ENCODE results near the gene ZNF584.

The ZNF584 gene

DNA sequence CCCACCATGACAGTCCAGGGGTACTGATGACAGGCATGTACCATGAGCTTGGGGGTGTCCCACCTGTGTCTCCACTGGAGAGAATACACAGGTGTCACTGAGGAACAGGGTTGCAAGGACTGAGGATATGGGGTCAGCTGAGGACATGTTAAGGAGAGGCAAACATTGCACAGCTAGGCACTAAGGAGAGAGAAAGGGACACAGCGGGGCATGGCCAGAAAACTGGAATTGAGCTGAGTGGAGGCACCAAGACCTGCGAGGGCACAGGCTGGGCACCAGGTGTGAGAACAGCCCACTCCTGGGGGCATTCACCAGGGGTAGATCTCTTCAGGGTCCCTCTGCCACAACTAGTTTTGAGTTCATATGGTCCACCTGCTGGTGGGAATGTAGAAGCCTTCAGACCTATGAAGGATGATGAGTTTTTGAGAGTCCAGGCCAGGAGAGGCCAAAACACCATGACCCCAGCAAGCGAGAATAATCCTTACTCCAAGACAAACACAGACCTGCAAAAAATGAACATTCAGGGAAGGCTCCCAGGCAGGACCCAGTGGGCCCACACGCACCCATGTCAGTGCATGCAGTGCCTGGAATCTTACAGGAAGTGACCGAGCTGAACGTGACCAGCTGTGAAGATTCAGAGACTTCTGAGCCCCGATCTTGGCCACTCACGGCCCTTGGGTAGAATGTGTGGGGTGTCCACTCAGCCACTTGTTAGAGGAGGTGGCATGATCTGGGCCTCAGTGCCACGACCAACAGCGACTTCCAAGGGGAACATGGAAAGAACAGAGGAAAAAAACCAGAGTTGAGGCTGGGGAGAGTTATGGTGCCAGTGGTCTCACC lies 1.4 kb upstream of the ZNF584 start:
- Histone ChIP-seq H3K4me1 (ENCODE audit: insufficient read depth, poor library complexity, severe bottlenecking) (peaks cover 4% of the 10 kb centered on the region), H3K27me3 (ENCODE audit: insufficient read depth, poor library complexity, severe bottlenecking) (no peaks in the 10 kb centered on the region), H3K9me3 (ENCODE audit: severe bottlenecking) (no peaks in the 10 kb centered on the region), H3K4me3 (ENCODE audit: severe bottlenecking) (peak overlapping the region; percentile 86), H3K27ac (ENCODE audit: poor library complexity, severe bottlenecking) (peak overlapping the region; percentile 57), H3K36me3 (ENCODE audit: low read depth) (no peaks in the 10 kb centered on the region; the same call in 1 of the 2 replicates)
- DNase-seq (ENCODE audit: low spot score) (no peak), ATAC-seq (ENCODE audit: low read depth) (no peak)
- TF ChIP-seq CTCF (IDR thresholded peaks at IDR 0.05; ENCODE audit: poor library complexity, severe bottlenecking), result peak; percentile 27

DNA sequence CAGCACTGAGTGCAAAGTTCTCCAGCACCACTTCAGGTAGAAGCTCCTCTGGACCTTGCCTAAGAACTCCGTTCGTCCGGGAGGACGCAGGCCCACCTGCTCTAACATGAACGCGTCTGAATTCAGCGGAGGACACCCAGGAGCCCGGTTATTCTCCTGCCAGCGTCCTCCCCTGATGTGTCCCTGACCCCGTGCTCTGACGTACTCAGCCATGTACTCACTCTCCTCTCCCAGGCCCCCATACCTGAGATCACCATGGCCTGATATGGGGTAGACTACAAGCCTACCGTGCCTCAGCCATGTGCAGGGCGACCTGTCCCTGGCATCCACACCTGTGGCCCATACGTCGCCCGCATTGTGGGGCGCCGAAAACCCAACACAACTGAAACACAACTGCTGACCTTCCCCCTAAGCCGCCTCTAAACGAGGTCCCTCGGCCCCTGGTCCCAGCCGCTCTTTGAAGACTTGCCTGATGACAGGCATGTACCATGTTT lies 744 bp upstream of the ZNF584 start:
- H3K4me3 ChIP-seq (ENCODE audit: severe bottlenecking), result peak overlapping the region; percentile 86
- DNase-seq (ENCODE audit: low spot score) (no peak), ATAC-seq (ENCODE audit: low read depth) (peak; percentile 37)
- TF ChIP-seq CTCF (IDR thresholded peaks at IDR 0.05; ENCODE audit: poor library complexity, severe bottlenecking), result no peak
- H3K36me3 ChIP-seq (ENCODE audit: low read depth), result peaks cover 3% of the 10 kb centered on the region
- H3K27ac ChIP-seq (ENCODE audit: poor library complexity, severe bottlenecking), result peak overlapping the region; percentile 57
- H3K27me3 ChIP-seq (ENCODE audit: insufficient read depth, poor library complexity, severe bottlenecking), result no peaks in the 10 kb centered on the region
- H3K4me1 ChIP-seq (ENCODE audit: insufficient read depth, poor library complexity, severe bottlenecking), result no peaks in the 10 kb centered on the region
- H3K9me3 ChIP-seq (ENCODE audit: severe bottlenecking), result no peaks in the 10 kb centered on the region

DNA sequence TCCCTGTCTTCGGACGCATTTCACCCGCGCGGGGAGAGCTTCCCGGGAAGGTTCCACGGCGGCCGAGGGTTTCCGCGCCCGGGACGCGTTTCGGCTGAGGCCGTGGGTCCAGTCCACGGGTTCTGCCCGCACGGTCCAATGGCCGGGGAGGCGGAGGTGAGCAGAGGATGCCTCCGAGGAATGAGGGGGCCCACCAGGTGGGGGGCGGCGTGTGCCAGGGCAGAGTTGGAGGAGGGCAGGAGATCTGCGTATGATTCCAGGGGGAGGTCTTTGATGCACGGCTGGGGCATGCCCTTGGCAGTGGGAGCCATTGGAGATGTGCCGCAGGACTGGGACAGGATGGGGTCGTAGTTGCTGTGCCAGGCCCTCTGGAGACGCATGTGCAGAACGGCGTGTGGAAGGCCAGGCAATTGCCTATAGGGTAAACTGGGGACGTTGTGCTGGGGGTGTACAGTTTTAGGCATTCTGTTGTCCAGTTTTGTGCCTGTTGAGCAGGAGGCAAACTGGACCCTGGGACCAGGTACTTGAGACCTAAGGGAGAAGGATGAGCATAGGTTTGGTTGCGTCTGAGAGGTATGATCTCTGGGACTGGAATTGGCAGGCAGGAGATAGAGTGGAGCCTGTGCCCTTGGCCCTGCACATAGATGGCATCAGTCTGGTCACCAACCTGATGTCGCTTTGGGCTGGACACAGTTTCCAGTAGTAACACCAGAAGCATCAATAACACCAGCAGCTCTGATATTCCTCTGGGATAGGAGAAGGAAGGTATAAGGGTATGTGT lies 751 bp downstream of the ZNF584 start:
- no peaks in the 10 kb centered on the region for H3K9me3 ChIP-seq (ENCODE audit: severe bottlenecking)
- H3K4me1 ChIP-seq (ENCODE audit: insufficient read depth, poor library complexity, severe bottlenecking), result no peaks in the 10 kb centered on the region
- ATAC-seq (ENCODE audit: low read depth) (peak; percentile 42), DNase-seq (ENCODE audit: low spot score) (no peak)
- H3K36me3 ChIP-seq (ENCODE audit: low read depth), result peaks cover 7% of the 10 kb centered on the region
- H3K27me3 ChIP-seq (ENCODE audit: insufficient read depth, poor library complexity, severe bottlenecking), result no peaks in the 10 kb centered on the region
- peak overlapping the region; percentile 86 for H3K4me3 ChIP-seq (ENCODE audit: severe bottlenecking)
- no peak for TF ChIP-seq CTCF (IDR thresholded peaks at IDR 0.05; ENCODE audit: poor library complexity, severe bottlenecking)
- H3K27ac ChIP-seq (ENCODE audit: poor library complexity, severe bottlenecking), result peak overlapping the region; percentile 57

DNA sequence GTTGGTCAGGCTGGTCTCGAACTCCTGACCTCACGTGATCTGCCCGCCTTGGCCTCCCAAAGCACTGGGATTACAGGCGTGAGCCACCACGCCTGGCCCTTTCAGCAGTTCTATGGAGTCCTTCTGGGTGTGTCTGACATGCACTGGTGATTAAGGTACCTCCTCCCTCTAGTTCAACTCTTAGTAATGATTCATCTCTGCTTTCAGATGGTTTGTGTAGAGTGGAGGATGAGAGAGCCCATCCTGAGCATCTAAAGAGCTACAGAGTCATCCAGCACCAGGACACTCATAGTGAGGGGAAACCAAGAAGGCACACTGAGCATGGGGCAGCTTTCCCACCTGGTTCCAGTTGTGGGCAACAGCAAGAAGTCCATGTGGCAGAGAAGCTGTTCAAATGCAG lies 8.2 kb downstream of the ZNF584 start:
- Histone ChIP-seq H3K27ac (ENCODE audit: poor library complexity, severe bottlenecking) (no peak overlapping the region), H3K36me3 (ENCODE audit: low read depth) (peaks cover 55% of the 10 kb centered on the region), H3K27me3 (ENCODE audit: insufficient read depth, poor library complexity, severe bottlenecking) (no peaks in the 10 kb centered on the region), H3K4me3 (ENCODE audit: severe bottlenecking) (no peak overlapping the region), H3K4me1 (ENCODE audit: insufficient read depth, poor library complexity, severe bottlenecking) (no peaks in the 10 kb centered on the region), H3K9me3 (ENCODE audit: severe bottlenecking) (no peaks in the 10 kb centered on the region)
- DNase-seq (ENCODE audit: low spot score), result no peak
- no peak for TF ChIP-seq CTCF (IDR thresholded peaks at IDR 0.05; ENCODE audit: poor library complexity, severe bottlenecking)
- no peak for ATAC-seq (ENCODE audit: low read depth)
